HG02884 (cell line): ENCODE results near the gene LANCL3.
A peak's percentile ranks its signal among the peaks of the same experiment; 100 is the strongest.
"Not testable (repeated sequence)": the region's sequence is repeated elsewhere in the genome, so short reads cannot be mapped to it uniquely, and the experiment has no call there.

Experiments
- ATAC-seq: cut with Tn5 transposase; IDR thresholded peaks from one replicate; pipeline ENCODE4 v1.9.1; 2021; ENCODE audit warnings: mild to moderate bottlenecking, moderate library complexity; ENCODE audit not compliant: unreplicated experiment

LANCL3 gene

DNA sequence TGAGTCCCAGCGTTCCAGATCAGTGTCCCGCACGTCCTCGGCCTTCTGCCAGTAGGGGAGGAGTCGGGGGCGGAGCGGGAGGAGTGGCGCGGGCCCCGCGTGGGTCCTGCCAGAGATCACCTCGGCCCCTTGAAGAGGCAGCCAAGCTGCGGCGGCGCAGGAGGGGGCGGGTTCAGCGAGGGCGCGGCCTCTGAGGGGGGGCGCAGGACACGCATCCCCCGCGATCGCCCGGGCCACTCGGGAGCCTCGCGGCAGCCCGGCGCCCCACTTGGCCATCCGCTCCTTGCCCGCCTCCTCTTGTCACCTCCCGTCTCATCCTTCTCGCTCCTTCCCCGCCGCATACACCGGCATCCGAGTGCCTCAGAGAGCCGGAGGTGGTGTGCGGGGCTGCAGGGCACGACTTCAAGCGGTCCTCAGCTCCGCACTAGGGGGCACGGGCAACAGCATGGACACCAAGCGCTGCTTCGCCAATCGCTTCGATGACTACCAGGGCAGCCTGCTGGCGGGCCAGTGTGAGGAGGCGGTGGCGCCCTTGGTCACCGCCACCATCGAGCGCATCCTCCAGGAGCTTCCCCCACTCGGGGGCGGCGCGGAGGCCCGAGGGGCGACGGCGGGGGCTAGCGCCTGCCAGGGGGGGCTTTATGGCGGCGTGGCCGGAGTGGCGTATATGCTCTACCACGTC, at the start of gene LANCL3:
Gene LANCL3, plus strand, starts transcription at position 236 of the 682 bp plus-strand sequence. Its CDS starts 210 bp downstream, at position 446.
- peak; percentile 17 for ATAC-seq

DNA sequence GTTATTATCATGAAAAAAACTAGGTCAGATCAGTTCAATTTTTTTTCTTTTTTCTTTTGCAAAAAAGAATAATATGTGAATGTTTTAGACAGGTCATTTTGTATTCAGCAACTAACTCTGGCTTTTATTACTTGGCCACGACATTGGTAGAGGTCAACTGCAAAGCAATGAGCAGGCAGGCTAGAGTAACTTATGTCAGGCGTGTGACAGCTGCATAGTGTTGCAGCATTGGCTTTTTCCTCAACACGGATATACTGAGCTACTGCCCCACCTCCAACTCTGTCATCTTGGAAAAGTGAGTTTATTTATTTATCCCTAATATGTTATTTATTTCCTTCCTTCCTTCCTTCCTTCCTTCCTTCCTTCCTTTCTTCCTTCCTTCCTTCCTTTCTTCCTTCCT, 47.8 kb upstream of the LANCL3 start:
- ATAC-seq: not testable (repeated sequence)

DNA sequence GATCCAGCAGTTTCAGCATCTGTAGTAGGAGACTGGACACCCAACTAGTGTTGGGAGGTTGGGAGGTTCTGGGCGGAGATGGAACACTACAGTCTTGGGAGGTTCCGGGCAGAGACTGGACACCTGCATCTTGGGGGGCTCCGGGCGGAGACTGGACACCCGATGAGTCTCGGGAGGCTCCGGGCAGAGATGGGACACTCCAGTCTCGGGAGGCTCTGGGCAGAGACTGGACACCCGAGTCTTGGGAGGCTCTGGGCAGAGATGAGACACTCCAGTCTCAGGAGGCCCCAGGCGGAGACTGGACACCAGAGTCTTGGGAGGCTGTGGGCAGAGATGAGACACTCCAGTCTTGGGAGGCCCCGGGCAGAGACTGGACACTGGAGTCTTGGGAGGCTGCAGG, 29.5 kb upstream of the LANCL3 start:
- no peak for ATAC-seq

DNA sequence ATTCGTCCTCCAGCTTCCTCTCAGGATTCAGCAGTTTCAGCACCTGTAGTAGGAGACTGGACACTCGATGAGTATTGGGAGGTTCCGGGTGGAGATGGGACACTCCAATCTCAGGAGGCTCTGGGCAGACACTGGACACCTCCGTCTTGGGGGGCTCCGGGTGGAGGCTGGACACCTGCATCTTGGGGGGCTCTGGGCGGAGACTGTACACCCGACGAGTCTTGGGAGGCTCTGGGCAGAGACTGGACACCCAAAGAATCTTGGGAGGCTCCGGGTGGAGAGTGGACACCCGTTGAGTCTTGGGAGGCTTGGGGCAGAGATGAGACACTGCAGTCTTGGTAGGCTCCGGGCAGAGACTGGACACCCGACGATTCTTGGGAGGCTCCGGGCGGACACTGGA, 28.7 kb upstream of the LANCL3 start:
- ATAC-seq: no peak

DNA sequence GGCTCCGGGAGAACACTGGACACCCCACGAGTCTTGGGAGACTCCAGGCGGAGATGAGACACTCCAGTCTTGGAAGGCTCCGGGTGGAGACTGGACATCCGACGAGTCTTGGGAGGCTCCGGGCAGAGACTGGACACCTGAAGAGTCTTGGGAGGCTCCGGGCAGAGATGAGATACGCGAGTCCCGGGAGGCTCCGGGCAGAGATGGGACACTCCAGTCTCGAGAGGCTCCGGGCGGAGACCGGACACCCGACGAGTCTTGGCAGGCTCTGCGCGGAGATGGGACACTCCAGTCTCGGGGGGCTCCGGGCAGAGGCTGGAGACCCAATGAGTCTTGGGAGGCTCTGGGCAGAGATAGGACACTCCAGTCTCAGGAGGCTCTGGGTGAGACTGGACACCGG, 28.1 kb upstream of the LANCL3 start:
- ATAC-seq: no peak

DNA sequence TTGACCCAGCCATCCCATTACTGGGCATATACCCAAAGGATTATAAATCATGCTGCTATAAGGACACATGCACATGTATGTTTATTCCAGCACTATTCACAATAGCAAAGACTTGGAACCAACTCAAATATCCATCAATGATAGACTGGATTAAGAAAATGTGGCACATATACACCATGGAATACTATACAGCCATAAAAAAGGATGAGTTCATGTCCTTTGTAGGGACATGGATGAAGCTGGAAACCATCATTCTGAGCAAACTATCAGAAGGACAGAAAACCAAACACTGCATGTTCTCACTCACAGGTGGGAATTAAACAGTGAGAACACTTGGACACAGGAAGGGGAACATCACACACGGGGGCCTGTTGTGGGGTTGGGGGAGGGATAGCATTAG, 26.9 kb upstream of the LANCL3 start:
- ATAC-seq: not testable (repeated sequence)

DNA sequence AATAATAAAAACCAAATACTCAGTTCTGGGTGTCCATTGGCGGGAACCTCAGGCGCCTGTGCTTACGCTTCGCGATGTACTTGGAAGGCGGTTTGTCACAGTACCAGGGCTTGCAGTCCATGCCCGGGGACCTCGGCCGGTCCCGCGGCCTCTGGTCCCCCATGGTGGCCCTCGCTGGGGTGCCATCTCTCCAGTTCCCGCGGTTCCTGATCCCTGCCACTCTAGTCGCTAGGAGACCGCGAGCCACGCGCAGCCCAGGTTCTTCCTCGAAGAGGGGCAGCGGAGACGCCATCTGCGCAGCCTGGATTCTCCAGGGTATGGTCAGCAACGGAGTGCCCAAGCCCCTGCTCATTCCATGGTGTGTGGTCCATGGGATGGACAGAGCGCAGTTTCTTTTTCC, 26.4 kb upstream of the LANCL3 start:
- ATAC-seq: no peak

DNA sequence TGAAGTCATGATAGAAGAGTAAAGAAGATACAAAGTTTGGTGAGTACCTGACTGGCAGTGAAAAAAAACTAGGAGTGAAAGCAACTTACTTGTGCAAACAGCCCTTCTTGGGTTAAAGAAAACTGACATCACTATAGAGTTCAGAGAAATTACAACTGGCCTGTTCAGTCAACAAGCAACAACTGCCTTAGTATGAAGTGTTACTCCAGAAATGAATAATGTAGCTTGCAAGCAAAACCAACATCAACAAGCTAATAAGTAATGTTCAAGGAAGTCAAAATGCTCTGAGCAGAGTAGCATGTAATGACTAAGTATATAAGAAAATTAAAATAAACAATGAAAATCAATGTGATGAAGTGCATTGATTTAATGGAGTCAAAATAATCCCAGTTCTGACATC, 21.8 kb upstream of the LANCL3 start:
- ATAC-seq: not testable (repeated sequence)

DNA sequence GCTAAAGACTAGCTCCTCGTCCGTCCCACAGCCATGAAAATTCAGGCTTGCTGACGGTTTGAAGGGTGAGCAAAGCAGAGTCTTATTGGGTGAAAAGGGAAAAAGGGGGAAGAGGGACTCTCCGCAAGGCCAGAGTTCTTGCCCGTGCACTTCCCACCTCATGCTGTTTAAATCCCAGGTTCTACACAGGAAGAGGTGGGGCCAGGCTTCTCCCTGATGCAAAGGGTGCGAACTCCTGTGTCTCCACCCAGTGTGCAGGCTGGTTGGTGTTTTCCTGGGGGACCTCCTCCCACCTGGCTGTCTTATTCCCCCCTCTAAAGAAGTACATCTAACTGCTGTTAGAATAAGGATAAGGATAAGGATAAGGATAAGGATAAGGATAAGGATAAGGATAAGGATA, 18.0 kb upstream of the LANCL3 start:
- no peak for ATAC-seq

DNA sequence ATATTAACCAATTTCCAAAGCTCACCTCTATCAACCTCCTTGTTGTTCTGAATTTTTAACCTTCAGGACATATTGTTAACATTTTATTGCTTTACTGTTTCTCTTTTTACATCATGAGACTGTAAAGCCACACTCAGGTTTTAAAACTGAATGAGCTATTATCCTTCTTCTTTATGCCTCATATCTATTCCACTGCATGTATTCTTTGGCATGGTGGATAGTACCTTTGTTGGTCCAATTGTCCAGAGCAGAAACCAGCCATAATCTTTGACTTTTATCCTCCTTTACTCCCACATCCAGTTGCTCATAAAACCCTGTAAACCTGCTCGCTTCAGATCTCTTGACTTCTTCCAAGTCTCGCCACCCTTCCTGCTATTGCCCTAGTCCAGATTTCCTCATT, 6.2 kb upstream of the LANCL3 start:
- not testable (repeated sequence) for ATAC-seq

DNA sequence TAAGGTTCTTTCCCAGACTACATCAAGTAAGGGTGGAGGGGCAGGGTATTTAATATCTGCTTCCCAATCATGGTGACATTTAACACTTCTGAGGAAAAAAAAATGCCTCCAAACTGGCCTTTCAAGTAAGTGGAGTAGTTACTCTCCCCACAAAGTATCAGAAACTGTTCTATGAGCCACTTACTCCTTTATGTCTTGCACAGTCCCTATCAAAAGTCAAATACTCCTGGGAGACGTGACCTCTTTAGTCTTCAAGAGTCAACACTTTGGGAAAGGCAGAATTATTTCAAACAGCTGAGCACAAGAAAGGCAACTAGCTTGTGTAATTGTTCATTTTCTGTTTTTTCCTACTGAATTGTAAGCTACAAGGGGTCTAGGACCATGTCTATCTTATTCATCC, 1.1 kb upstream of the LANCL3 start:
- not testable (repeated sequence) for ATAC-seq

DNA sequence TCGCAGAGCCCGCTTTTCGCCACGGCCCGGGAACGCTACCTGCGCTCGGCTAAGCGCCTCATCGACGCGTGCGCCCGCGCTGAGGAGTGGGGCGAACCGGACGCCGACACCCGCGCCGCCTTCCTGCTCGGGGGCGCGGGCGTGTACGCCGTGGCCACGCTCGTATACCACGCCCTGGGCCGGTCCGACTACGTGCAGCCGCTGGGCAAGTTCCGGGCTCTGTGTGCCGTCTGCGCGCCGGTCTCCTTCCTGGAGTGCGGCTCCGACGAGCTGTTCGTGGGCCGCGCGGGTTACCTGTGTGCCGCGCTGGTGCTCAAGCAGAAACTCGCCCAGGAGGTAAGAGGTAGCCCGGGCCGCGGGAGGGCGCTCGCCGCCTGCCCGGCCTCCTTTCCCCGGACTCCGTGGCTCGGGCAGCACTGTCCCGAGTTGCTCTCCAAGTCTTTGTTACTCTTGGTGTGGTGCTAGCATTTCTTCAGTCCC, 687 bp downstream of the LANCL3 start:
- ATAC-seq: peak; percentile 45

DNA sequence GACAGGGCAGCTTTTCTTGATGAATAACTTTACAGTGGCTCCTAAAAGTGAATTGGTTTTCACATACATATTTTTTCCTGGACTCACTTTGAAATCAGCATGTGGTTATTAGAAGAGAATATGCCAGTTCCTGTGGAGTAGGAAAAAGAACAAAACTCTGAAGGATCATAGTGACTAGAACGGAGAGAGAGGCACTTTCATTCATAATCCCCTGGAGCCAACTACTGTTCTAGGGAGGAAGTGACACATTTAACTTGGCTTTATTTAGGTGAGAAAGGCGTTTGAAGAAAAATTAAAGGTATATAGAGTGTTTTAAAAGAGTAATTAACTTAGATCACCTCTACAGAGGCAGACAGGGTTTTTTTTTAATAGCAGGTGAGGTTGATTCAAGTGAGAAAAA, 1.7 kb downstream of the LANCL3 start:
- ATAC-seq: not testable (repeated sequence)

DNA sequence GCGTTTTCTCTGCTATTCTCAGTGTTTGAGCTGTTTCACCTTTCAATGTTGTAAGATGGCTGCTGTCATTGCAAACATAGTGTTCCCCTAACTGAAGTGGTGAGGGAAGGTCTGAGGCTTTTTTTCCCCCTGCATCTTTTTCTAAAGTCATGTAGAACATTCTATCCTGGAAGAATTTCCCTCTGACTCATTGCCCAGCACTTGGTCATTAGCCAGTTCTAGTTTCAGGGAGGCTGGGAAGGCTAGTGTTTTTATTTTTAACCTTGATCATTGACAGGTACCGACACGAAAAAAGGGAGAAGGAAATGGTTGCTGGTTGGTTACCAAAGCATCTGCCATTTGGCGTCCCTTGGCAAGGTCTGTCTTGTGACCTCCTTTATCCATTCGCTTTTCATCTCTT, 6.6 kb downstream of the LANCL3 start:
- ATAC-seq: no peak

DNA sequence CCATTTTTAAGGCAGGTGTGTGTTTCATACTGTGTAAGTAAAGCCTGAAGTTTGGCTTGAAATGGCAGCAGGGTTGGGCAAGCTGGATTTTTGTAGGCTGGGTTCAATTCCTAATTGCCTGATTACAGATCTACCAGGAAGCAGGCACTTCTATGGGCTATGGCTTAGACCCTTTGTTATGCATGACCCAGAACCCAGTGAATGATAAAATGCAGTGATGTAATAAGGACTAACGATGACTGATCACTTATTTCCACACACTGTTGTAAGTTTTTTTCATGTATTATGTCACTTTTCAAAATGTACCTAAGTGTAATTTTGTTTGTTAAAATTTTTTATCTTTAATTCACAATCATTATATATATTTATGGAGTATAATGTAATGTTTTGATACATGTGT, 8.6 kb downstream of the LANCL3 start:
- no peak for ATAC-seq

DNA sequence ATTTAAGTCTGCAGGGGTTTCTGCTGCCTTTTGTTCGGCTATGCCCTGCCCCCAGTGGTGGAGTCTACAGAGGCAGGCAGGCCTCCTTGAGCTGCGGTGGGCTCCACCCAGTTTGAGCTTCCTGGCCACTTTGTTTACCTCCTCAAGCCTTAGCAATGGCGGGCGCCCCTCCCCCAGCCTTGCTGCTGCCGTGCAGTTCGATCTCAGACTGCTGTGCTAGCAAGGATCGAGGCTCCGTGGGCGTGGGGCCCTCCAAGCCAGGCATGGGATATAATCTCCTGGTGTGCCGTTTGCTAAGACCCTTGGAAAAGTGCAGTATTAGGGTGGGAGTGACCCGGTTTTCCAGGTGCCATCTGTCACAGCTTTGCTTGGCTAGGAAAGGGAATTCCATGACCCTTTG, 15.9 kb downstream of the LANCL3 start:
- not testable (repeated sequence) for ATAC-seq

DNA sequence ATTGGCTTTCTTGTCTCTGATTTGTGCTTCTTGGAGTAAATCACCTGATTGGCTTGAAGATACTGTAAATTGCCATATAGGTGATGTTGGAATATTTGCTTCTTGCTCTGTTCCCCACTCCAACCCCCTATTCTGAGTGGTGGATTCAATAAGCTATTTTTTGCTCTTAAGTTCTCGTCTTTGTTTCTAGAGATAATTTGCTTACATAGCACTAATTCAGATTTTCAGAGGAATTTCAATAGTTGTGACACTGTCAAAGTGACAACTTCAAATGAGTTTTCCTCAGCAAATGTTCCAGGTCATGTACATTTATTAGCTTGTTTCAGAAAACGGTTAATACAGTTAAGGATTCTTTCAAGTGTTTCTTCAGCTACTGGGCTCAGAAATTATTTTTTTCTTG, 18.6 kb downstream of the LANCL3 start:
- no peak for ATAC-seq

DNA sequence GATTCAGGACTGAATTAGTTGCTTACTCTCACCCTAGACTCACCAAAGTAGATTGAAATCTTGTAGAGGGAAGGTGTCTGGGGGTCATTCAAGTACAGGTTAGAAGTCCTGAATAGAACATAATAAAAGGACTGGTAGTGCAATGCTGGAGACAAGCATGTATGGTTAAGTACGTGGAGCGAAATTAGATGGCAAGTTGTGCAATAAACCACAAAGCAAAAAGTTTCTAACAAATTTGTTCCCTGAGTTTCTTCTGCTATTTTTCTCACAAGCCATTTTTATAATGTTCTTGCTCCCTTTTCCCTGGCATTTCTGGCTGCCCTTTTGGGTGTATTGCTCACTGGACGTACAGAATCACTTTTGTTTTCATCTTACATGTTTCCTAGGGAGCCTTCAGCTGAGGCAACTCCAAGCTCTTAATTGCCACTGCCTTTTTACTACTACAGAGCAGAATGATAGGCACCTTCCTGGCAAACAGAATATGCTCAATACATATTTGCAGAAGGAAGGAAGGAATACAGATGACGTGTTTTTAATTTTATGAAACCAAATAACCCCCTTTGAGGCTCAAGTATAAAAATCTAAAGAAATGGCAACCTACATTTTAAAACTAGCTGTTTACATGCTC, 23.4 kb downstream of the LANCL3 start:
- no peak for ATAC-seq

DNA sequence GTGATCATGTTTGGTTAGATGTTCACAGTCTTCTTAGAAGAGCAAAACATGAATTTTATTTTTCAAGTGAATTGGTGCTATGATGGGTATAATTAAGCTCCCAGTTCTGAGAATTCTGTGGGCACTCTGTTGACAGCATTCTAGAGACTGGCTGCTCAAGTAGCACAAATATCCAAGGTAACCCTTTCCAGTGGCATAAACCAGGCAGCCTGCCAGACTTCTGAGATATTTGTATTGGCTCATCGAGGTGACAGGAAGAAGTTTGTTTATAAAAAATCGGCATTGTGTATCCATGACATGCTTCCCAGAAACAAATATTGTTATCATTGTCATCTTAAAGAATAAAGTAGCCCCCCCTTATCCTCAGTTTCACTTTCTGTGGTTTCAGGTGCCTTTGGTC, 28.3 kb downstream of the LANCL3 start:
- no peak for ATAC-seq

DNA sequence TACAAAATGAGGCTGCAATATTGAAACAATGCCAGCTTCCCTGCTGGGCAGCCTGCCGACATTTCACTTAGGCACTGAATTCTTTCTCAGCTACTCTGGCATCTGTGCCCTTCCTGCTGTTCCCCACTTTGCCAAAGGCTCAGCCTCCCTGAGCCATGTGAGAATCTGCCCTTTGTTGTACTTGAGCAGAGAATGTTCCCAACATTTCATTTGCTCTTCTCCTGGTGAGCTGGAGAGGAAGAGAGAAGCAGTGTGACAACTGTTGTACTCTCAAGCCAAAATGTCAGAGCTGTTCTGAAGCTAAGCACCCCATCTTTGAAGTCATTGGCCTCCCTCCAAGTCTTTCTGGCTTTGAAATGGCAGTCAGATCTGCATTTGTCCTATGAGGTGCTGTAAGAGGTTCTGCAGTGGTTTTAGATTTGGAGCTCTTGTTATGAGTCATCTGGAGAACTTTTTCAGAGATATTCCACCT, 32.5 kb downstream of the LANCL3 start:
- ATAC-seq: peak; percentile 74

DNA sequence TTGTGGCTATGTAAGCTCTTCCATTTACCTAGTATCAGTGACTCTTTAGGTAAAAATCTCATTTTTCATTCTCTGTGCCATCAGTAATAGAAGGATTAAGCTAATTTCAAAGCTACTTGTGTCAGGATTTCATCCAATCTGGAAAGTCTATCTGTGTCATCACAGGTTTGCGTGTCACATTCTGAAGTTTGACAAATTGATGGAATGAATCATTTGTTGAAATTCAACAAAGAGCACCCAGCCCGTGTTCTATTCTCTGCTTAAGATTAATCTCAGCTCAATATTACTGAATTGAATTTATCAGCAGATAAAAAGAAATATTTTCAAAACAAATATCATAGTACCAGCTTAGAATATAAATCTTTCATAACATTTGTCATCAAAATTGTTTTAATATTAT, 35.8 kb downstream of the LANCL3 start:
- no peak for ATAC-seq

DNA sequence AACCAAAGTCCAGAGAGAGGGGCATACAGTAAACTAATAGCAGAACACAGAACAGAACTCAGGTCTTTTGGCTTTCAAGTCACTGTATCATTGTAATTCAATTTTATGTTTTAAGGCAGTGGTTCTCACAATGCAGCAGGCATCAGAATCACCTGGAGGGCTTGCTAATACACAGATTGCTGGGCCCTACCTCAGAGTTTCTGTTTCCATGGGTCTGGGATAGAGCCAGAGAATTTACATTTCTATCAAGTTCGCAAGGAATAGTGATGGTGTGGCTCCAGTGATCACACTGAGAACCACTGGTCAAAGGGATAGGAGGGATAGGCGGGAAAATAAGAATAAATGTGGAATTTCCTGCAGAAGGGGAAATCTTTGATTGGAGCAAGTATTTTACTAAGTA, 36.7 kb downstream of the LANCL3 start:
- ATAC-seq: no peak
